Ishikawa (cell line): ENCODE results near the gene SS18L1.

Source experiments
- CEBPB ChIP-seq: IDR thresholded peaks from 2 replicates; pipeline ENCODE4 v1.6.1; 2012
- EP300 ChIP-seq: IDR thresholded peaks from 2 replicates; pipeline ENCODE4 v1.6.1; 2012; ENCODE audit warnings: borderline replicate concordance
- FOXM1 ChIP-seq: IDR thresholded peaks from 2 replicates; pipeline ENCODE4 v1.6.1; 2012; ENCODE audit warnings: low read depth, borderline replicate concordance
- NFIC ChIP-seq: IDR thresholded peaks from 2 replicates; pipeline ENCODE4 v1.6.1; 2012
- REST ChIP-seq: IDR thresholded peaks from 2 replicates; pipeline ENCODE4 v1.6.1; 2012; ENCODE audit warnings: low read depth, mild to moderate bottlenecking
- TAF1 ChIP-seq: IDR thresholded peaks from 2 replicates; pipeline ENCODE4 v1.6.1; 2012; ENCODE audit warnings: low read depth, mild to moderate bottlenecking
- TCF12 ChIP-seq: IDR thresholded peaks from 2 replicates; pipeline ENCODE4 v1.6.1; 2012; ENCODE audit warnings: low read depth
- YY1 ChIP-seq: IDR thresholded peaks from 2 replicates; pipeline ENCODE4 v1.6.1; 2012; ENCODE audit warnings: low read depth

GRCh38 chr20:62119591-62120364 is 23.8 kb upstream of the SS18L1 start:
- TF ChIP-seq EP300 (no peak), TCF12 (no peak), TAF1 (no peak), FOXM1 (no peak), NFIC (no peak), YY1 (no peak), CEBPB (no peak), REST (no peak)
